Right atrium auricular region (tissue), 2 donors: ENCODE results near the gene DESI2. TPM values are rescaled to one million over a fixed set of nuclear protein-coding genes. Genes with fewer than 3 reads are reported as not detected.
A peak's percentile ranks its signal among the peaks of the same experiment; 100 is the strongest.
"Not testable (repeated sequence)": the region's sequence is repeated elsewhere in the genome, so short reads cannot be mapped to it uniquely, and the experiment has no call there.

Experiments used
- DNase-seq: peaks from one replicate; pipeline ENCODE4 v3.0.0-alpha.2; 2019; ENCODE audit warnings: low spot score
- H3K27ac ChIP-seq, 2 donors: fragments of 200-600 bp; sonication (generic); 1 replicate in 1 of 2; 2 replicates in 1 of 2; pipeline ENCODE4 v1.5.1; 2016 to 2019
- H3K27me3 ChIP-seq, 2 donors: fragments of 200-600 bp; sonication (generic); one replicate each; pipeline versions ENCODE4 v1.5.1 to v1.6.0; 2017 to 2019
- H3K36me3 ChIP-seq: fragments of 200-600 bp; sonication (generic); one replicate; pipeline ENCODE4 v1.5.1; 2016
- H3K4me1 ChIP-seq, 2 donors: fragments of 200-600 bp; sonication (generic); one replicate each; pipeline versions ENCODE4 v1.5.1 to v1.6.0; 2017 to 2019
- H3K4me3 ChIP-seq, 2 donors: fragments of 200-600 bp; sonication (generic); 1 replicate in 1 of 2; 2 replicates in 1 of 2; pipeline ENCODE4 v1.5.1; 2017 to 2019; ENCODE audit warnings: mild to moderate bottlenecking in 1 of 2, moderate library complexity in 1 of 2
- H3K9me3 ChIP-seq, 2 donors: fragments of 200-600 bp; sonication (generic); one replicate each; pipeline ENCODE4 v1.5.1; 2019
- total RNA-seq, 2 donors: library from RNA; depleted of rRNA; stranded (reverse); fragments of >200 nt; gene quantifications; one replicate each; pipeline ENCODE4 v1.1.0, GENCODE V29; 2016
- TF ChIP-seq, protein P1 (sequence below), 2 donors: fragments of 200-600 bp; sonication (generic); IDR thresholded peaks; one replicate each; pipeline ENCODE4 v1.5.1; 2019; ENCODE audit warnings: antibody characterized with exemption in 2 of 2

Gene DESI2
- total RNA-seq, 2 donors from 2014 or later = 26.8 to 29.1 TPM

DNA sequence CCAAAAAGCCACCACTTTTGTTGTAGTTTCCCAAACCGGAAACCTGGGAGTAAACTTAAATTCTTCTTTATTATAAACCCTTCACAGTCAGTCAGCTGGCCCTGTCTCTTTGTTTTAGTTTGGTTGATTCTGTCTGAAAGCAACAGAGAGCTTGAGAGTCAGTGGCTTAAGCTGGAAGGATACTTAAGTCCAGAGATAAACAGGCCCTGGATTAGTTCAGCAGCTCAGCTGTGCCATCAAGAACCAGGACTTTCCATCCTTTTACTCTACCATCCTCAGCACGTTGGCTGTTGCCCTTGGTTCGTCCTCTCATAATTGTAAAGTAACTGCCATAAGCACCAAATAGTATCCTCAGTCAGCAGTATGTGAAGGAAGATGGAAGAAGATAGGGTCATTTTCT lies 4.5 kb downstream of the DESI2 start:
- peaks cover 0 to 51% of the 10 kb centered on the region in 2 donors for H3K4me1 ChIP-seq
- TF ChIP-seq, protein P1, sequence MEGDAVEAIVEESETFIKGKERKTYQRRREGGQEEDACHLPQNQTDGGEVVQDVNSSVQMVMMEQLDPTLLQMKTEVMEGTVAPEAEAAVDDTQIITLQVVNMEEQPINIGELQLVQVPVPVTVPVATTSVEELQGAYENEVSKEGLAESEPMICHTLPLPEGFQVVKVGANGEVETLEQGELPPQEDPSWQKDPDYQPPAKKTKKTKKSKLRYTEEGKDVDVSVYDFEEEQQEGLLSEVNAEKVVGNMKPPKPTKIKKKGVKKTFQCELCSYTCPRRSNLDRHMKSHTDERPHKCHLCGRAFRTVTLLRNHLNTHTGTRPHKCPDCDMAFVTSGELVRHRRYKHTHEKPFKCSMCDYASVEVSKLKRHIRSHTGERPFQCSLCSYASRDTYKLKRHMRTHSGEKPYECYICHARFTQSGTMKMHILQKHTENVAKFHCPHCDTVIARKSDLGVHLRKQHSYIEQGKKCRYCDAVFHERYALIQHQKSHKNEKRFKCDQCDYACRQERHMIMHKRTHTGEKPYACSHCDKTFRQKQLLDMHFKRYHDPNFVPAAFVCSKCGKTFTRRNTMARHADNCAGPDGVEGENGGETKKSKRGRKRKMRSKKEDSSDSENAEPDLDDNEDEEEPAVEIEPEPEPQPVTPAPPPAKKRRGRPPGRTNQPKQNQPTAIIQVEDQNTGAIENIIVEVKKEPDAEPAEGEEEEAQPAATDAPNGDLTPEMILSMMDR (IDR thresholded peaks at IDR 0.05) = no peak
- no peak overlapping the region for H3K4me3 ChIP-seq
- H3K36me3 ChIP-seq = no peaks in the 10 kb centered on the region
- no peaks in the 10 kb centered on the region for H3K9me3 ChIP-seq
- no peak for DNase-seq
- H3K27me3 ChIP-seq = no peaks in the 10 kb centered on the region
- peak overlapping the region in 1 of 2 donors; percentile 39 for H3K27ac ChIP-seq

DNA sequence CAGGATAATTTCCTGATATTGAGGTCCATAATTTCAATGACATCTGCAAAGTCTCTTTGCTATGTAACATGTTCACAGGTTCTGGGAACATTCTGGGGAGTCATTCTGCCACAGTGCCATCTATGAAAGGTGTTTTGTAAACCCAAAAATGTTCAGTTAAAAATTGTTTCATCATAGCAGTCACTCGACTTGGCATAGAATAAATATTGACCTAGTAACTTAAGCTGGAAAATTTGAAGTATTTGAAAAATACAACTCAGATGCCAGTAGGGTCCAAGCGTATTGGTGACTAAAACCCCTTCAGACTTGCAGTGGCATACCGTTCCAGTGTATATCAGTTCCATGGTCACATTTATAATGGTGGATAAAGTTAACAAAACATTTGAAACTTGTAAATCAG lies 6.8 kb downstream of the DESI2 start:
- TF ChIP-seq, protein P1 (IDR thresholded peaks at IDR 0.05) = no peak
- Histone ChIP-seq H3K27ac (no peak overlapping the region), H3K36me3 (no peaks in the 10 kb centered on the region)

DNA sequence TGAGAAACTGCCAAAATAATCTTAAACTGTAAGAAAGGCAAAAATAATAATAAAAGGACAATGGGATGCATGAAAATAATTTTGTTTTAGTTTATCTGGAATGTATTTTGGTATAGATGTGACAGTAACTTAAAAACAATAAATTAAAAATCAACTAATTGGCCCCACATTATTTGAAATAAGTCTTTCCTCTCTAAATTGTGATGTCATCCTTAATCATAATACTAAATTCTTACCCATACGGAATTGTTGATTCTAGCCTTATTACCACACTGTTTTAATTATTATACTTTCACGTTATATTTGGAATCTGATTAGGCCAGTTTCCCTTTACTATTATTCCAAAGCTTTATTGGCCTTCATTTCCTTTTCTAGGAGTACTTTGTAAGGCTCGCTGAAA lies 7.7 kb downstream of the DESI2 start:
- H3K4me1 ChIP-seq = peaks cover 0 to 48% of the 10 kb centered on the region in 2 donors
- no peaks in the 10 kb centered on the region for H3K27me3 ChIP-seq
- H3K36me3 ChIP-seq = no peaks in the 10 kb centered on the region
- H3K4me3 ChIP-seq = no peak overlapping the region
- DNase-seq = no peak
- H3K27ac ChIP-seq = no peak overlapping the region
- TF ChIP-seq, protein P1 (IDR thresholded peaks at IDR 0.05) = no peak
- H3K9me3 ChIP-seq = no peaks in the 10 kb centered on the region

More for the DNA sequence above, 6.8 kb downstream of the DESI2 start:
- Histone ChIP-seq H3K4me1 (peaks cover 0 to 50% of the 10 kb centered on the region in 2 donors), H3K9me3 (no peaks in the 10 kb centered on the region), H3K27me3 (no peaks in the 10 kb centered on the region), H3K4me3 (no peak overlapping the region)
- no peak for DNase-seq

DNA sequence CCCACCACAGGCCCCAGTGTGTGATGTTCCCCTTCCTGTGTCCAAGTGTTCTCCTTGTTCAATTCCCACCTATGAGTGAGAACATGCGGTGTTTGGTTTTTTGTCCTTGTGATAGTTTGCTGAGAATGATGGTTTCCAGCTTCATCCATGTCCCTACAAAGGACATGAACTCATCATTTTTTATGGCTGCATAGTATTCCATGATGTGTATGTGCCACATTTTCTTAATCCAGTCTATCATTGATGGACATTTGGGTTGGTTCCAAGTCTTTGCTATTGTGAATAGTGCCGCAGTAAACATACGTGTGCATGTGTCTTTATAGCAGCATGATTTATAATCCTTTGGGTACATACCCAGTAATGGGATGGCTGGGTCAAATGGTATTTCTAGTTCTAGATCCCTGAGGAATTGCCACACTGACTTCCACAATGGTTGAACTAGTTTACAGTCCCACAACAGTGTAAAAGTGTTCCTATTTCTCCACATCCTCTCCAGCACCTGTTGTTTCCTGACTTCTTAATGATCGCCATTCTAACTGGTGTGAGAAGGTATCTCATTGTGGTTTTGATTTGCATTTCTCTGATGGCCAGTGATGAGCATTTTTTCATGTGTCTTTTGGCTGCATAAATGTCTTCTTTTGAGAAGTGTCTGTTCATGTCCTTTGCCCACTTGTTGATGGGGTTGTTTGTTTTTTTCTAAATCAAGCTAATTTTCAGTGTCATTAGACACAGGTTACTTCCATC lies 8.8 kb downstream of the DESI2 start:
- H3K27me3 ChIP-seq, H3K36me3 ChIP-seq, H3K27ac ChIP-seq, H3K4me3 ChIP-seq, DNase-seq, H3K9me3 ChIP-seq: not testable (repeated sequence)
- H3K4me1 ChIP-seq = peaks cover 0 to 44% of the 10 kb centered on the region in 2 donors

DNA sequence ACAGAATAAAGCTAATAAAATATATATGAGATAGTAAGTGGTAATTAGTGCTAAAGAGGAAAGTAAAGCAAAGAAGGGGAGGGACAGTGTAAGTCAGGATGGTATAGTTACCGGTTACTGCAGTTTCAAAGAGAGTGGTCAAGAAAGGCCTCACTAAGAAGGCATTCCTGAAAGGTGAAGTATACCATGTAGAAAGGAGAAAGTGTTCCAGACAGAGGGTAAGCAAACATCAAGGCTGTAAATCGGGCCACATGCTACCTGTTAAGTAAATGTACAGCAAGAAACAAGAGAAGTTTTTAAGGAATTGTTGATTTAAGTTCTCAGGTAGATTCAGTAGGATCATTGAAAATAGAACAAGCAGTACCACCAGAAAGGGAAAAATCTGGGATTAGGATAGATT lies 9.7 kb downstream of the DESI2 start:
- no peak overlapping the region for H3K27ac ChIP-seq
- H3K4me3 ChIP-seq = no peak overlapping the region
- H3K9me3 ChIP-seq = no peaks in the 10 kb centered on the region
- no peaks in the 10 kb centered on the region for H3K27me3 ChIP-seq
- H3K4me1 ChIP-seq = peaks cover 0 to 35% of the 10 kb centered on the region in 2 donors
- H3K36me3 ChIP-seq = no peaks in the 10 kb centered on the region
- TF ChIP-seq, protein P1 (IDR thresholded peaks at IDR 0.05) = no peak
- DNase-seq = no peak

DNA sequence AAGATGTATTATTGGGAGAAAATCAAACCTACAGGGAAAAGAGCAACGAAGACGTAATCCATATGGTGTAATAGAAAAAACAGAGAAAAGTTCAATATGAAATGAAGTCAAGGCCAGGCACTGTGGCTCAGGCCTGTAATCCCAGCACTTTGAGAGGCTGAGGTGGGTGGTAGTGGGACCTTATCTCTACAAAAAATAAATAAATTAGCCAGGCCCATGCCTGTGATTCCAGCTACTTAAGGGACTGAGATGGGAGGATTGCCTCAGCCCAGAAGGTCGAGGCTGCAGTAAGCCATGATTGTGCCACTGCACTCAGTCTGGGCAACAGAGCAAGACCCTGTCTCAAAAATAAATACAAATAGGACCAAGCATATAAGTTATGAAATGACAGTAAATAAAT lies 11.4 kb downstream of the DESI2 start:
- Histone ChIP-seq H3K4me3 (no peak overlapping the region), H3K36me3 (no peaks in the 10 kb centered on the region), H3K27ac (no peak overlapping the region), H3K4me1 (peaks cover 0 to 24% of the 10 kb centered on the region in 2 donors), H3K27me3 (no peaks in the 10 kb centered on the region), H3K9me3 (no peaks in the 10 kb centered on the region)
- no peak for DNase-seq
- TF ChIP-seq, protein P1 (IDR thresholded peaks at IDR 0.05) = no peak
